Esophagus (tissue), 2 donors: ENCODE results near the gene WNK2. TPM values are rescaled to one million over a fixed set of nuclear protein-coding genes. Genes with fewer than 3 reads are reported as not detected.

ENCODE experiments used
- H3K27ac ChIP-seq, 2 donors: one replicate each; pipeline ENCODE4 v1.5.1; 2013; ENCODE audit warnings: low read depth in 2 of 2, mild to moderate bottlenecking in 2 of 2, inconsistent platforms in 1 of 2, low read length in 1 of 2, moderate library complexity in 1 of 2
- H3K27me3 ChIP-seq, 2 donors: one replicate each; pipeline ENCODE4 v1.6.1; 2013; ENCODE audit warnings: low read length in 2 of 2, control low read depth in 1 of 2, mild to moderate bottlenecking in 1 of 2; ENCODE audit not compliant: insufficient read depth in 2 of 2, control insufficient read depth in 1 of 2
- H3K36me3 ChIP-seq, 2 donors: one replicate each; pipeline ENCODE4 v1.6.1; 2013; ENCODE audit warnings: low read length in 1 of 2; ENCODE audit not compliant: control insufficient read depth in 2 of 2, insufficient read depth in 2 of 2
- H3K4me1 ChIP-seq, 2 donors: one replicate each; pipeline ENCODE4 v1.6.1; 2013; ENCODE audit warnings: low read length in 1 of 2; ENCODE audit not compliant: control insufficient read depth in 2 of 2, insufficient read depth in 2 of 2
- H3K4me3 ChIP-seq, 2 donors: one replicate each; pipeline ENCODE4 v1.5.1; 2013; ENCODE audit warnings: low read length in 2 of 2, mild to moderate bottlenecking in 2 of 2, low read depth in 1 of 2, moderate library complexity in 1 of 2
- H3K9me3 ChIP-seq, 2 donors: one replicate each; pipeline ENCODE4 v1.6.1; 2013; ENCODE audit warnings: mild to moderate bottlenecking in 2 of 2, low read depth in 1 of 2, low read length in 1 of 2, moderate library complexity in 1 of 2; ENCODE audit not compliant: control insufficient read depth in 2 of 2, insufficient read depth in 1 of 2
- WGBS, 2 donors: extraction: QIAGEN DNeasy Blood & Tissue Kit; methylation state at CpG; one replicate each; pipeline ENCODE4 v1.1.7; 2013; 5-methylcytosine and 5-hydroxymethylcytosine counted together
- polyA plus RNA-seq, 2 donors: library from polyadenylated mRNA; stranded (reverse); fragments of 200-250 nt; gene quantifications; one replicate each; pipeline ENCODE4 v1.2.3, GENCODE V29; 2013
- donor health status: healthy with polysubstance abuse.
- donor health status: Bipolar disorder and iron deficiency.

WNK2 gene
- polyA plus RNA-seq, 2 donors = 2.1 to 3.4 TPM

GRCh38 chr9:93190133-93190525 lies 6.2 kb downstream of the WNK2 start:
- peaks cover 6 to 8% of the 10 kb centered on the region in 2 donors for H3K4me1 ChIP-seq
- no peaks in the 10 kb centered on the region for H3K36me3 ChIP-seq
- H3K4me3 ChIP-seq = no peak overlapping the region
- 78 to 85% methylated on average over 12 of the region's 12 CpGs for WGBS, 2 donors
- H3K9me3 ChIP-seq = no peaks in the 10 kb centered on the region
- no peaks in the 10 kb centered on the region for H3K27me3 ChIP-seq
- peak overlapping the region in 1 of 2 donors; percentile 6 for H3K27ac ChIP-seq

- 93% methylated on average over 17 of the region's 17 CpGs for WGBS, 2 donors
- Histone ChIP-seq H3K4me3 (no peak overlapping the region), H3K9me3 (no peaks in the 10 kb centered on the region), H3K36me3 (no peaks in the 10 kb centered on the region), H3K27ac (no peak overlapping the region), H3K27me3 (no peaks in the 10 kb centered on the region), H3K4me1 (peaks cover 6% of the 10 kb centered on the region in 2 donors)
Observed at GRCh38 chr9:93190656-93191353, 6.9 kb downstream of the WNK2 start.

- H3K9me3 ChIP-seq = no peaks in the 10 kb centered on the region
- H3K4me3 ChIP-seq = no peak overlapping the region
- no peaks in the 10 kb centered on the region for H3K27me3 ChIP-seq
- H3K36me3 ChIP-seq = no peaks in the 10 kb centered on the region
- peaks cover 6% of the 10 kb centered on the region in 2 donors for H3K4me1 ChIP-seq
- WGBS, 2 donors = 84 to 90% methylated on average over 5 of the region's 5 CpGs
- peak overlapping the region in 1 of 2 donors; percentile 7 for H3K27ac ChIP-seq
Observed at GRCh38 chr9:93191354-93191660, 7.4 kb downstream of the WNK2 start.

- 60 to 71% methylated on average over 11 of the region's 11 CpGs for WGBS, 2 donors
- Histone ChIP-seq H3K27me3 (no peaks in the 10 kb centered on the region), H3K4me1 (peaks cover 6% of the 10 kb centered on the region in 2 donors), H3K4me3 (no peak overlapping the region), H3K27ac (no peak overlapping the region), H3K36me3 (no peaks in the 10 kb centered on the region), H3K9me3 (no peaks in the 10 kb centered on the region)
Observed at GRCh38 chr9:93192721-93193387, 8.9 kb downstream of the WNK2 start.

- Histone ChIP-seq H3K9me3 (no peaks in the 10 kb centered on the region), H3K36me3 (no peaks in the 10 kb centered on the region), H3K4me1 (peaks cover 8 to 10% of the 10 kb centered on the region in 2 donors), H3K27ac (no peak overlapping the region), H3K4me3 (no peak overlapping the region), H3K27me3 (no peaks in the 10 kb centered on the region)
- 42 to 43% methylated on average over 12 of the region's 12 CpGs for WGBS, 2 donors
Observed at GRCh38 chr9:93193388-93194220, 9.7 kb downstream of the WNK2 start.

- Histone ChIP-seq H3K4me3 (no peak overlapping the region), H3K27me3 (no peaks in the 10 kb centered on the region), H3K27ac (no peak overlapping the region), H3K36me3 (no peaks in the 10 kb centered on the region), H3K4me1 (peaks cover 8 to 10% of the 10 kb centered on the region in 2 donors), H3K9me3 (no peaks in the 10 kb centered on the region)
- 77 to 85% methylated on average over 1 of the region's 1 CpG for WGBS, 2 donors
Observed at GRCh38 chr9:93194221-93194625, 10.3 kb downstream of the WNK2 start.

GRCh38 chr9:93194641-93195040 lies 10.7 kb downstream of the WNK2 start:
- Histone ChIP-seq H3K4me1 (peaks cover 8 to 10% of the 10 kb centered on the region in 2 donors), H3K9me3 (no peaks in the 10 kb centered on the region), H3K36me3 (no peaks in the 10 kb centered on the region), H3K27me3 (no peaks in the 10 kb centered on the region), H3K4me3 (no peak overlapping the region), H3K27ac (no peak overlapping the region)
- 55 to 57% methylated on average over 3 of the region's 3 CpGs for WGBS, 2 donors

- Histone ChIP-seq H3K4me1 (peaks cover 8 to 12% of the 10 kb centered on the region in 2 donors), H3K27me3 (no peaks in the 10 kb centered on the region), H3K4me3 (no peak overlapping the region), H3K9me3 (no peaks in the 10 kb centered on the region), H3K36me3 (no peaks in the 10 kb centered on the region), H3K27ac (no peak overlapping the region)
- WGBS, 2 donors = 72 to 82% methylated on average over 9 of the region's 9 CpGs
Observed at GRCh38 chr9:93196096-93197055, 12.4 kb downstream of the WNK2 start.

GRCh38 chr9:93197670-93198069 lies 13.7 kb downstream of the WNK2 start:
- H3K4me3 ChIP-seq = no peak overlapping the region
- 66 to 83% methylated on average over 9 of the region's 9 CpGs for WGBS, 2 donors
- H3K27me3 ChIP-seq = no peaks in the 10 kb centered on the region
- H3K36me3 ChIP-seq = no peaks in the 10 kb centered on the region
- H3K4me1 ChIP-seq = peaks cover 8 to 18% of the 10 kb centered on the region in 2 donors
- H3K9me3 ChIP-seq = no peaks in the 10 kb centered on the region
- no peak overlapping the region for H3K27ac ChIP-seq
